Lower lobe of right lung (tissue), 2 donors: ENCODE results near the gene RFC4. TPM values are rescaled to one million over a fixed set of nuclear protein-coding genes. Genes with fewer than 3 reads are reported as not detected.

Experiments used
- ATAC-seq, 2 donors: fragments of 200-7000 bp; cut with Tn5 transposase; one replicate each; pipeline ENCODE4 v1.9.1; 2020 to 2022; ENCODE audit warnings: mild to moderate bottlenecking in 2 of 2, moderate library complexity in 2 of 2
- DNase-seq: peaks from one replicate; pipeline ENCODE4 v3.0.0-alpha.2; 2020
- H3K27ac ChIP-seq: fragments of 200-600 bp; one replicate; pipeline ENCODE4 v1.8.0; 2022
- H3K27me3 ChIP-seq: fragments of 200-600 bp; one replicate; pipeline ENCODE4 v1.8.0; 2022; ENCODE audit warnings: low read depth
- H3K36me3 ChIP-seq: fragments of 200-600 bp; one replicate; pipeline ENCODE4 v1.8.0; 2022; ENCODE audit warnings: mild to moderate bottlenecking
- H3K4me1 ChIP-seq: fragments of 200-600 bp; one replicate; pipeline ENCODE4 v1.8.0; 2022
- H3K4me3 ChIP-seq: fragments of 200-600 bp; one replicate; pipeline ENCODE4 v1.8.0; 2022; ENCODE audit warnings: mild to moderate bottlenecking
- H3K9me3 ChIP-seq: fragments of 200-600 bp; one replicate; pipeline ENCODE4 v1.8.0; 2022
- CTCF ChIP-seq: fragments of 200-600 bp; IDR thresholded peaks from one replicate; pipeline ENCODE4 v1.8.0; 2022; ENCODE audit warnings: antibody characterized with exemption, mild to moderate bottlenecking
- intact Hi-C: fragments of 100-400 bp; cut with DNase I; formaldehyde crosslinking; loops from one replicate; pipeline ENCODE4 v1.11.0; 2022
- microRNA-seq: library from miRNA; unstranded; fragments of <30 nt; microRNA quantifications from one replicate; pipeline ENCODE4 v1.2.0, GENCODE V29; 2020; ENCODE audit warnings: borderline number of aligned reads
- total RNA-seq: library from RNA; stranded (reverse); fragmentation: NEBNext Ultra II Directional; extraction: Animal tissue kit (Norgen Biotek cat#: 25700); gene quantifications from one replicate; pipeline ENCODE4 v1.2.1, GENCODE V29; 2021
- donor health status: DM: no; HTN: yes; CAD: no; lungs with severe emphysema.

RFC4 gene
- total RNA-seq, 1 donor from 2014 or later = 8.4 TPM

GRCh38 chr3:186746008-186746407 lies 60.3 kb downstream of the RFC4 start:
- DNase-seq = peak; percentile 74
- intact Hi-C loops = no loop called here
- H3K36me3 ChIP-seq = no peaks in the 10 kb centered on the region
- H3K27me3 ChIP-seq = no peaks in the 10 kb centered on the region
- H3K9me3 ChIP-seq = no peaks in the 10 kb centered on the region
- H3K4me1 ChIP-seq = no peaks in the 10 kb centered on the region
- ATAC-seq = peak; percentile 96
- no peak overlapping the region for H3K4me3 ChIP-seq
- no peak for TF ChIP-seq CTCF
- H3K27ac ChIP-seq = peak overlapping the region; percentile 51

- DNase-seq = no peak
- ATAC-seq = no peak
- H3K4me1 ChIP-seq = no peaks in the 10 kb centered on the region
- no peaks in the 10 kb centered on the region for H3K9me3 ChIP-seq
- intact Hi-C loops = no loop called here
- TF ChIP-seq CTCF = no peak
- H3K36me3 ChIP-seq = no peaks in the 10 kb centered on the region
- H3K27ac ChIP-seq = no peak overlapping the region
- H3K4me3 ChIP-seq = no peak overlapping the region
- no peaks in the 10 kb centered on the region for H3K27me3 ChIP-seq
These were observed 62.6 kb downstream of the RFC4 start for GRCh38 chr3:186743666-186744065.

GRCh38 chr3:186742618-186743380 lies 63.5 kb downstream of the RFC4 start:
- ATAC-seq (peak in 1 of 2 donors; percentile 20), DNase-seq (no peak)
- Histone ChIP-seq H3K4me3 (no peak overlapping the region), H3K9me3 (no peaks in the 10 kb centered on the region), H3K4me1 (no peaks in the 10 kb centered on the region), H3K27me3 (no peaks in the 10 kb centered on the region), H3K36me3 (no peaks in the 10 kb centered on the region), H3K27ac (no peak overlapping the region)
- intact Hi-C loops = no loop called here
- TF ChIP-seq CTCF = no peak

Small RNA genes lying within 50 kb of the gene (microRNA-seq; reads per million reads assigned to microRNA genes)
- gene MIR1248 = 5.5 reads per million, percentile 5 among the genes with 10 or more reads in this experiment

Other genes with a start within 250 kb of the RFC4 start
- 10.3 TPM for gene TBCCD1, start 239.1 kb downstream of the RFC4 start, total RNA-seq
- 37.8 TPM for gene DNAJB11, start 235.8 kb downstream of the RFC4 start, total RNA-seq
- gene AHSG, start 193.4 kb downstream of the RFC4 start, total RNA-seq = not detected
- not detected for gene FETUB, start 166.1 kb downstream of the RFC4 start, total RNA-seq
- not detected for gene HRG, start 140.5 kb downstream of the RFC4 start, total RNA-seq
- not detected for gene KNG1, start 89.1 kb downstream of the RFC4 start, total RNA-seq
- 424 TPM for gene EIF4A2, start 22.9 kb downstream of the RFC4 start, total RNA-seq
- gene ADIPOQ, start 36.2 kb upstream of the RFC4 start, total RNA-seq = not detected
- 72.7 TPM for gene ST6GAL1, start 124.0 kb upstream of the RFC4 start, total RNA-seq